Activated naive CD4-positive, alpha-beta T cell (primary cell): ENCODE measurements around the gene BRCA2.

Experiments
- DNase-seq, 4 experiments: peaks; one replicate each; lab custom pipeline; 2025; lab: John Stamatoyannopoulos, UW

Gene BRCA2

DNA sequence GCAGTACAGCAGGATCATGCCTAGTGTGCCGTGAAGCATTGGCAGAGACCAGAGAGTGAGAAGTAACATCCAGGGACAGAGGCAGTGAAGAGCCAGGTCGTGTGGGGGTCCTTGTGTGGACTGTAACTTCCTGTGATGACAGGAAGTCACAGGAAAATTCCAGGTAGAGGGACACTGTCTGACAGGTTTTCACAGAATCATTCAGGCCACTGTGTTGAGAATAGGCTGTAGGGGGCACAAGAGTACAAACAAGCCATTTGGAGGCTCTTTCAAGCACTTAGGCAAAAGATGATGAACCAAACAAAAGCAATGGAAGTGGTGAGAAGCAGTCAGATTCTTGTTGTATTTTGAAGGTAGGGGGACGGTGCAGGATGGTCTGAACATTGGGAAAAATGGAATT lies 66.2 kb downstream of the BRCA2 start:
- no peak for DNase-seq

DNA sequence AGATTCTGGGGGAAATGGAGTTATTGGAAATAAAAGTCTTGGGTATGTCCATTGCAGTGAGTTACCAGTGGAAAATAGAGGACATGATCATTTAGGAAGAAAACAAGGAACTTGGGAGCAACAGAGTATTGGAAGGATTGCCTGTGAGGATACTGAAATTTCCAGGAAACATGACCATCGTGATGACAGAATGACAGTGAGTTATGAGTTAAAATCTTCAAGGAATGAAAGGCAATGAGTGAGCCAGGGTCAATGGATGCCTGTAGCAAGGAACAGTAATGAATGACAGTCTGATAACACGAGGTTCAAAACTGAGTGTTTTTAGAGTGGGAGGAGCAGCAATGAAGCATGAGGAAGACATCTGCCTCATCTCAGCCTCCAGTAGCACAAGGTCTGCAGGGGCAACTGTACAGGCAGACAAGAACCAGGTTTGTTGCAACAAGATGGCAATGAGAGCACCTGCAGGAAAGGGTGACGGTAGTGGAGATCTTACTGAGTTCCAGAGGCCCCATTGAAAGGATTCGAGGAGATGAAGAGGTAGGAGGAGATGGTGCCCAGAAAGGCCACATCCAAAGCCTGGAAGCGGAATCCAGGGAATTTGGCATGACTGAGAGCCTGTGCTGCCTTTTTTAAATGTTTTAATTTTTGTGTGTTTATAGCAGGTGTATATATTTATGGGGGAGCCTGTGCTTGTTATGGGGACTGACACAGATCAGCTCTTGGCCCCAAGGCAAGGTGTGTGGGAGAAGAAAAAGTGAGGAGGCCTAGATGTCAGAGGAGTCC lies 68.7 kb downstream of the BRCA2 start:
- no peak for DNase-seq

DNA sequence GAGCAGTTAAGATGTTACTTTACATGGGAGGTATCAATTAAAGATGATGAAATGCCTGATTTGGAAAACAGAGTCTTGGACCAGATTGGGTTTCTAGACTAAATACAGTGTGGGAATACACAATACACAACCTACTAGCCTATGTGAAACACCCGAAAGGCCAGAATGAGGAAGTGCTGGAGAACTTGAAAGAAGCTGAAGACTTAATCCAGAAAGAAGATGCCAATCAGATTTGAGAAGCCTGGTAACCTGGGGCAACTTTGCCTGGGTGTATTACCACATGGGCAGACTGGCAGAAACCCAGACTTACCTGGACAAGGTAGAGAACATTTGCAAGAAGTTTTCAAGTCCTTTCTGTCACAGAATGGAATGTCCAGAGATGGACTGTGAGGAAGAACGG lies 69.4 kb downstream of the BRCA2 start:
- no peak for DNase-seq

DNA sequence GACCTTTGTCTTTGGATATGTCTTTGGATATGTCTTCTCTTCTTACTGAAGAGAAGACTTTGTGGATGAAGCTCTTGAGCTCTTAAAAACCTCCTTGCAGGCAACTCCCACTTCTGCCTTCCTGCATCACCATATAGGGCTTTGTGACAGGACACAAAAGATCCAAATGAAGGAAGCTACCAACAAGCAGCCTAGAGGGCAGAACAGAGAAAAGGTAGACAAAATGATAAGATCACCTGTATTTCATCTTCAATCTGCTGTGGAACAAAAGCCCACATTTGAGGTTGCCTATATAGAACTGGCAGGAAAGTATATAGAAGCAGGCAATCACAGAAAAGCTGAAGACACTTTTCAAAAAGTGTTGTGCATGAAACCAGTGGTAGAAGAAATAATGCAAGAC lies 70.1 kb downstream of the BRCA2 start:
- DNase-seq: no peak

DNA sequence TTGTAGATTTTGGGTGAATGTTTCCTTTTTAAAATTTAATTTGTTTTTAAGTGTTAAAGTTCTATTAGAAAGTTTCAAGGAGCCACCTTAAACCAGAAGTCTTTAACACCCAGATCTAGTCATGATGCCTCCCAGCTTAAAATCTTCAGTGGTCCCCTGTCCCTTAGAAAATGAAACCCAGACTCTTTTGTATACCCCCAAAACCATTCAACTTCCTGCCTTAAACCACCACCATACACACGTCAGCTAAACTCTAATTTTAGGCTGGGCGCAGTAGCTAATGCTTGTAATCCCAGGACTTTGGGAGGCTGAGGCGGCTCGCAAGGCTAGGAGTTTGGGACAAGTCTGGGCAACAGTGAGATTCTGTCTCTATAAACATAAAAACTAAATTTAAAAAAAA lies 74.7 kb downstream of the BRCA2 start:
- no peak for DNase-seq

DNA sequence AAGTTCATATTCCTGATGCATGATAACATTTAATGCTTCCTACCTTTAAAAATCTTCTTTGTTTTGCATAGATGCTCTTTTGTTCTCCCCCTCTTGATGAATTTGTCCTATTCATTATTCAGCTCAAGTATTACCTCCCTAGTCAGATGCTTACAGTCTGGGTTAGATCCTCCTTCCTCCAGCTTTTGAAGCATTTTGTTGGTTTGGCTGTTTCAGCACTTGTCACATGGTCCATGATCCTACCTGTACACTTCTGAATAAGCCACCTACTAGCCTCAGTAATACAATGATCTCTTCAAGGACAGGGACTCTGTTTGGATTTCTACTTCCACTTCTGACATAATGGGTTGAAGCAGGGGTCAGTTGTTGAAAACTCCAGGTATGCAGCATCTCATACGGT lies 75.2 kb downstream of the BRCA2 start:
- no peak for DNase-seq

DNA sequence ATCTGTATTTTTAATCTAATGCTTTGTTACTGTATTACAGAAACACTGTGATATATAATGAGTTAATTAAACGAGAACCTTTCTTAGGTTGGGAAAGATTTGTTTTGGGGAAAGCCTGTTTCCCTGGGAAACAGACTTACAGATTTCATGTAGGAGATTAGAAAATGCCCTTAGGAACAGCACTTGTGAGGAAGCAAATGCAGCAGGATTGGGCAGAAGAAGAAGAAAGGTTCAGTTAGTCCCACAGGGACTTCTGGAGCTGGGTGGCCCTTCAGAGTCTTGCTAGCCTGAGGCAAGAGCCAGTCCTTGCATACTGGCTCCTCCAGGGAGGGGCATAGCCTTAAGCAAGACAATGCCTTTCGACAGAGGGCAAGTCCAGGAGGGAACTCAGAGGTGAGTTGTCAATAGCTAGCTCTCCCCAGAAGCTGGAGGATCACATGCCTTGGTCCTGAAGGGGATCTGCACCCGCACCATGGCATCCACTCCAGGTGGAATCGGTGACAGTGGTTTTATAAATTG lies 75.9 kb downstream of the BRCA2 start:
- no peak for DNase-seq

DNA sequence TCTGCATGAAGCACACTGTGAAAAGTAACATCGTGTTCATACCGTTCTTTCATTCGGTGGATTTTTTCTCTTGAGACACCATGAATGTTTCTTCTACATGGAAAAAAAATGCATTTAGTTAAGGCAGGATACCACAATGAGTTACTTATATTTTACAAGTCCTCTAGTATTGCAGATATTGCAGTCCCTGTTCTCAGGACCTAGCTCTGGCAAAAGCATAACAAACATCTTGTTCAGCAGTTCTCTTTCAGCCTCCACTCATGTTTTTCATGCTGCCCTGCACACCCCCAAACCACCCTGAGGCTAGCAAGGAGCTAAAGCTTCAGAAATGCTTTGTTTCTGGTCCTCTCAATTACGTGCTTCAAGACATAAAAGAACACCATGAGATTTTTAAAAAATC lies 87.8 kb downstream of the BRCA2 start:
- no peak for DNase-seq

DNA sequence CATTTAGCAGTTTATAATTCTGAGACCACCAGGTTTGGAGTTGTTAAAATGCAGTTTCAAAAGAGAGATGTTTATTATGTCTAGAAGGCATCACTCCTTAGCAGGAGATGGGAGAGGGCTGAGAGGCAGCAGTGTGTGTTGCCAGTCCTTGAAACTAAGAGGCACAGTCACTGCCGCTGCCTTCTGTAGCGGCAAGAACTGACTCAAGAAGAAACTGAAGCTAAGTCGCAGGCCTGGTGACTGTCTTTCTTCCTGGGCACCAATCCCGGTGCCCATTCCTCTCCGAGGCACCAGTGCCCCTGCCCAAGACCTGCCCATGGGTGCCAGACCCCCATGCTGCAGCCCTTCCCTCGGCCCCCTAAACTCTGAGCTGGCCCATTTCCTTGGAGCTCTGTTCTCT lies 92.5 kb downstream of the BRCA2 start:
- DNase-seq: no peak

DNA sequence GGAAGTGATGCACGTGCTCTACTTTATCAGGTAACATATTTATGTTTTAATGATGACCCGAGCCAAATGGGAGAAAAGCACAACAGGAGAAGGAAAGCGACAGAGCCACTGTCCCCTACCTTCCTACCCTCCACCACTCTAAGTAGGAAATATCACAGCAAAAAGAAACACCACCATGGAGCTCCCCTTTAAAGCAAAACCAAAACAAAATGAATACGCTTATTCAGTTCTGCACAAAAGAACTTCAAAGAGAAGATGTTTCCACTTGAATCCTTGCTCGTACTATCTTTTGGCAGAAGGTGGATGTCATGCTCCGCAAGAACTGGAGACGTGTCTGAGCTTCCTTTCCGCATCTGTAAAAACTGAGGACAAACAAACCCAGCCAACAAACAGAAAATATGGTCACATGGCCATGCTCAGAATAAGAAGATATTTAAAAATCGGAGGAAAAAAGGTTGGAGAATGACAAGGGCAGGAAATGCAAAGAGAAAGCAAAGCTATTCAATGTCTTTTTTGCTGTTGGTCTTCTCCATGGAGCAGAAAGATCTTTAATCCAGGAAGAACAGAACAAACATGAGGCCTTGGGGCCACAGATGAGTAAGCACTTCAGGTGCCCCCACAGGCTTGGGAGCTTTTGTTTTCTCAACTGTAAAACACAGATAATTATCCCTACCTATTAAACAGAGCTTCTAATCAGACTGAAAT lies 93.1 kb downstream of the BRCA2 start:
- no peak for DNase-seq

DNA sequence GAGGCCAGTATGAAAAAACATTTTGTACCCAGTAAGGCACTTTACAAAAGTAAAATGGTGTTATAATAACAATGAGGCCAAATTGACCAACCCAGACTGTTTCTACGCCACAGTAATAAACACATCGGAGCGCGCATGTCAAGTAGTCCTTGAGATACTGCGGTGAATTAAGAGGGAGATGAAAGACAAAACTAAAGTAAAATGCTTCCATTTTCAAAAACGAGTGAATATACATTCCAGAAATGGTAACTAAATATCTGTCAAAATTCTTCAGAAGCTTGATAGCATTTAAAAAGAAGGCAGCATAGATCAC lies 93.6 kb downstream of the BRCA2 start:
- no peak for DNase-seq

DNA sequence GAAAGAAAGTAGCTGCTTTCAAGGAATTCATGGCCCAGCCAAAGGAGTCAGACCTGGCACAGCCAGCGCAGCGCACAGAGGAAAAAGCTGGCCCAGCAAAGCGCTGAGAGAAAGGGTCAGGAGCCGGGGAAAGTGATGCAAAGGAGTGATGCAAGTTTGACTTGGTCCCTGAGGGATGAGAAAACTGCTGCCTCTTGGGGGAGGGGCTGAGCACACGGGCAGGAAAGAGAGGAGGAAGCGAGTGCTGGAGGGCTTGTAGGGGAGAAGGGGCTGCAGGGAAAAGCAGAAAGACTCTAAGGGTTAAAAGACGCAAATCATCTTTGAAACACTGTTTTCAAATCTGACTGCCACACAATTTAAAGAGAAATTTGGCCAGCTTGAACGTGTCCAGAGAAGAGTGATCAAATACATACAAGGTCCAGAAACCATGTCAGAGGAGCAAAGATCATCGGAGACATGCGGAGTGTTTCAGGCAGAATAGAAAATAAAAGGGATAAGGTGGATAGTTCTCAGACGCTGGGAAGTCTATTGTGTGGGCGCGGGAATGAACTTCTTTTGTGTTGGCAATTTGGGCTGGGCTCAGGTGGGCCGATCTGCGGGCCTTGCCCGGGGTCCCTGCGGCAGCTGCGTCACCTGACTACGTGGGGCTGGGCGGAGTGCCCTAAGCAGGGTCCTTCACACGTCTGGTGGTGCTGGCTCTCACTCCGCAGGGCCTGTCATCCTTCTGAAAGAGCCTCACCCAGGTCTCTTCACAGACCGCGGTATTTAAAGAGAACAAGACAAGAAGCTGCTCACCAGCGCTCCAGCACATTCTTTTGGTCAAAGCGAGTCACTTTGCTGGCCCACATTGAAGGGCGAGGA lies 94.5 kb downstream of the BRCA2 start:
- no peak for DNase-seq

DNA sequence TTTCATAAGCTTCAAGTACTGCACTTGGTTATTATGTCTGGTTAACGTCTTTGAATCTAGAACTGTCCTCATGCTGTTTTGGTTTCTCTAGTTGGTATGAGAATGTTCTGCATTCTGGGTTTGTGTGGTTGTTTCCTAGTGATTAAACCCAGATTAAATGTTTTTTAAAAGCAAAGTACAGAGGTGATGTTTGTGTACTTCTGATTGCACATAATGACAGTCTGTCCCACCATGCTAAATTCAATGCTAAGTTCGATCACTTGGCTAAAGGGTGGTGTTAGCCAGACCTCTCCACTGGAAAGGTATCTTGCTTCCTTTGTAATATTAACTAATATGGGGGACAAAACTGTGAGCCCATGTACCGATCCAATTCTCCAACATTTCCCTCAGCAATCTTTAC lies 98.0 kb downstream of the BRCA2 start:
- DNase-seq: no peak

DNA sequence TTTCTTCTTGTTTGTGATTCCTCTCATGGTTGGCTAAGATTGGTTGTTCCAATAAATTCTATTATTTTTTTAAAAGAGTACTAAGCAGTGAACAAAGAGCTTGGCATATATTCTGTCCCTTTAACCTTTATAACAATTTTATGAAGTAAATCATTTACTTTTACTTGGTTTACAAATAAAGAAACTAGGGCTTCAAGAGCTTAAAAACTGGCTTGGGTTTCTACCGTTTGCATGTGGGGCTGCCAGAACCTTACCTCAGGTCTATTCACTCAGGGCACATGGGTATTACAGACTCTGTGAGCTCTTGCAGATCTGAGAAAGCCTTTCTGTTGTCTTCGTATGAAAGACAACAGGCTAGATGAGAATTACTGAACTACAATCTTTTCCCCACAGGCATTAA lies 99.3 kb downstream of the BRCA2 start:
- no peak for DNase-seq

DNA sequence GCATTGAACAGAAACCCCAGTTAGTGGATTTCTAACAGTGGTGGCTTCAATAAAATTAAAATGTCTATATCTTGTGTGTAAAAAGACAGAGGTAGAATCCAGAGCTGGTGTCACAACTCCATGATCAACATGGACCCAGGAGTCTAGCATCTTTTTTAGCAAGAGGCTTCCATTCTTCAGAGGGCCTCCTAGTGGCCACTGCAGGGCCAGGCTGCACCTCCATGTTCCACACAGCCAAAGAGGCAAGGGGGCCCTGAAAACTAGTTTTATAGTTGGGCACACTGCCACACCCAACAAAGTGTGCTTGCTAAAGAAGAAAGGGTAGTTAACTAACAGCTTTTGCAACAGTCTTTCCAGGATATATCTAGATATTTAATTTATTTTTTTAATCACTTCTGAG lies 99.7 kb downstream of the BRCA2 start:
- DNase-seq: no peak

DNA sequence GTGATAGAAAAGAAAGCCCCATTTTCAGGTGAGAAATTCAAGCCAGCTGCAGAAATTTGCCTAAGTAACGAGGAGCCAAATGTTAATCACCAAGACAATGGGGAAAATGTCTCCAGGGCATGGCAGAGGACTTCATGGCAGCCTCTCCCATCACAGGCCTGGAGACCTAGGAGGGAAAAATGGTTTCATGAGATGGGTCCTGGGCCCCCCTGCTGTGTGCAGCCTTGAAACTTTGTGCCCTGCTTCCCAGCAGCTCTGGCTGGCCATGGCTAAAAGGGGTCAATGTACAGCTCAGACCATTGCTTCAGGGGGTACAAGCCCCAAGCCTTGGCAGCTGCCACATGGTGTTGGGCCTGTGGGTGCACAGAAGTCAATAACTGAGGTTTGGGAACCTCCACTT lies 102.7 kb downstream of the BRCA2 start:
- no peak for DNase-seq

DNA sequence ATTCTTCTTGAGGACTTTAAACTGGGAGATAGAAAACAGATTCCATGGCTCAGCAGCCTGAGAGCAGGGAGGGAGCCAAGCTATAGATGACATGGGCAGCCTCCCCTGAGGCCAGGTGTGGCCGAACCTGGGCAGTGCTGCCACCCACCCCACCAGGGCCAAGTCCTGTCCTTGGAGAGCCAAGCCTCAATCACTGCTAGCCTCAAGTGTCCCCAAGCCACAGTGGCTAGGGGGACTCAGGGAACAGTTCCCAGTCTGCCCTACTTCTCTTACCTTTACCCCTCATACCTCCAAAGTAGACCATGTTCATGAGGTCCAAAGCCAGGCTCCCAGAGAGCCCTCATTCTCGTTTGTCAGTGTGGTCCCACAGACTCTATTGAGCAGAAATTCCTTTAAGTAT lies 104.6 kb downstream of the BRCA2 start:
- DNase-seq: no peak

DNA sequence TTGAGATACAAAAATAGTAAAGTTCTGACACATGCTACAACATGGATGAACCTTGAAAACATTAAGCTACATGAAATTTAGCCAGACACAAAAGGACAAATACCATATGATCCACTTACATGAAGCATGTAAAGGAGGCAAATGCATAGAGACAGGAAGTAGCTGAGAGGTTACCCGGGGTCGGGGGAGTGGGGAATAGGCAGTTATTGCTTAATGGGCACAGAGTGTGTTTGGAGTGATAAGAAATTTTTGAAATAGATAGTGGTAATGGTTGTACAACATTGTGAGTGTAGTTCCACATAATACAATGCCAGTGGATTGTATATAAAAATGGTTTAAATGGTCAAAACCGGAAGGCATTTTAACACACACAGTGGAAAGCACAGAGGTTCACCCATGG lies 108.3 kb downstream of the BRCA2 start:
- no peak for DNase-seq

DNA sequence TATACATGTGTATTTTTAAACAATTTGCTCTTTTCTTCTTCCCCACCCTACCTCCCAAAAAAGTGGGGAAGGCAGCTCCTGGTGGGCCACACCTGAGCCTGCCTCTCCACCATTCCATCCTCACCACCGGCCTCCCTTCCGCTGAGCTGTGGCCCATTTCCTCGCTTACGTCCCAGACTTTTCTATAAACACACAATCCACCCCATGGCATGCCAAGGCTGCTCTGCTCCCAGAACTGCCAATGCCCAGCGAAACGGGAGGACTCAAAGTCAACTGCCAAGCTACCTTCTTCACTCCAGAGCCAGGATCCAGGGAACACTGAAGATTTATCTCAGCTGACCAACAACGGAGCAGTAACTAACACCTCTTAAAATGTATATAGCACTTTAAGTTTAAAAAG lies 109.8 kb downstream of the BRCA2 start:
- no peak for DNase-seq

DNA sequence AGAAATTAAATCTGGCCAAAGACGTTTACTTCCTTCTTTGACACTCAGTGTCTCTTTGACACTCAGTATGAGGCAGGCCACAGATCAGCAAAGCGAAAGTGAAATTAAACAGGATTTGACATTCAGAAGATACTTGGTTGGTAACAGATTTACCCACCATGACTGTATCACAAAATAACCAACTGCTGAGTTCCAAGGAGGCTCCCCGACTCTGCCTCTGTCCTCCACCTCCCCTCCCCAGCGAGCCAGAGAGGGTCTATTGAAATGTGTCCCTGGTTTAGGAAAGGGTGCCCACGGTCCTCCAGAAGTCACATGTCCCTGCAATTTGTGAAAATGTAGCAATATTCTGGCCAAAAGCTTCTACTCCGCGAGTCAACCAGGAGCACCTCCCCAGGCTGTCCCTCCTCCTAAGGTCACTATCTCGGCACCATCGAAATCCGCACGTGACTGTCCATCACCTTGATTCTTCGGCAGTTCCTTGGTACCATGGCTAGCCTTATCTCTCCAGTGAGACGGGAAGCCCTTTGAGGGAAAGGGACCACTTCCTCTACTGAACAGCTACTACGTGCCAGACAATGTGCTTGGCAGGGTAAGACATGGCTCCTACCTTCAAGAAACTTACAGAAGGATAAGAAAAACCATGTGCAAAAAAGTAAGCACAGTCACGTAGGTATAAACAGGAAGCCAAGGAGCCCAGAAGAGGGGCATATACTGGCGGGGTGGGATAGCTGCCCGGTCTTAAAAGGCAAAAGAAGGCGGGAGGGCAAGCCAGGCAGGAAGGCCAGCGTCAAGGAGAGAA lies 111.1 kb downstream of the BRCA2 start:
- peak in 2 of 4 experiments; percentile 5 to 21 for DNase-seq

DNA sequence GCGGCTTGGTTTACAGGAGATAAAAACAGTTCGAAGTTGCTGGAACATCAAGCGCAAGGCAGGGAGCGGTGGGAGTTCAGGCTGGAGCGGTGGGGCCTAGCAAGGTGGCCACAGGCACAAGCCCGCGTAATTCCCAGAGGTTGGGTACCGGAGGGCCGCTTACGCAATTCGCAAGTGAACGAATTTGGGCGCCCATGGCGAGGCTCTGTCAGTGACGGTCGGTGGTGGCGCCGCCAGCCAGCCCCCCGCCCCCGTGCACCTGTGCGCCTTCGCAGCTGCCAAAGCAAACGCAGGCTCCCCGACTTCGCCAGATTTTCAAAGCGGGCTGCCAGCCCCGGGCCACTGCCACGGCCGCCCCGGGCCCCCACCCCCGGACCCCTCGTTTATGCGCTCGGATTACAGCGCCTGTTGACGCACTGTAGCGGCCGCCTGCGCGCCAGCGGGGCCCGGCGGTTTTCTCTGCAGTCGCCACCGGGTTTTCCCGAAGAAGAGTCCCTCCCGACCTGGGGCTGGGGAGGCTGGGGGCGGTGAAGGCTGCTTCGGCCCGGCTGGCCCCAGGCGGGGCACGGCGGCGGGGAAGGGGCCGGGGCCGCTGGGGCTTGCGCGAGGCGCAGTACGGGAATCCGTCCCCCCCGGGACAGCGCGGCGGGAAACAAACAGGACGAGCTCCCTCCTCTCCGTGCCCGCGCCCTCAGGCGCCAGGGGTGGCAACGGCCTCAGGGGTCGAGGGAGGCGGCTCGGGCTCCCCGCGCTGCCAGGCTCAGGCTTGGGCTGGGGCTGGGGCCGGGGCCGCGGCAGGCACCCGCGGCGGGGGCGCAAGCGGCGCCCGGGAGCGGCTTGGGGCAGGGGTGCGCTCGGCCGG lies 111.9 kb downstream of the BRCA2 start:
- peak; percentile 14 to 49 (median 23) for DNase-seq
